ENCODE data around the gene STEAP4.
"Not testable (repeated sequence)": the region's sequence is repeated elsewhere in the genome, so short reads cannot be mapped to it uniquely, and the experiment has no call there.

The STEAP4 gene

GRCh38 chr7:88312061-88312663 lies 5.5 kb upstream of the STEAP4 start:
- no peak for DNase-seq (ENCODE audit: low read depth)

GRCh38 chr7:88311675-88312036 lies 5.0 kb upstream of the STEAP4 start:
- no peak for DNase-seq (ENCODE audit: low read depth)

- no peak for DNase-seq (ENCODE audit: low read depth)
These were observed 4.4 kb upstream of the STEAP4 start for GRCh38 chr7:88310956-88311674.

GRCh38 chr7:88309819-88310218 lies 3.1 kb upstream of the STEAP4 start:
- no peak for DNase-seq (ENCODE audit: low read depth)

GRCh38 chr7:88307823-88308222 lies 1.1 kb upstream of the STEAP4 start:
- DNase-seq (ENCODE audit: low read depth) = no peak

GRCh38 chr7:88307412-88307811 lies 718 bp upstream of the STEAP4 start:
- no peak for DNase-seq (ENCODE audit: low read depth)

GRCh38 chr7:88305044-88305443 lies 1.6 kb downstream of the STEAP4 start:
- DNase-seq (ENCODE audit: low read depth) = no peak

GRCh38 chr7:88302486-88302885 lies 4.2 kb downstream of the STEAP4 start:
- DNase-seq (ENCODE audit: low read depth) = no peak

- no peak for DNase-seq (ENCODE audit: low read depth)
These were observed 4.8 kb downstream of the STEAP4 start for GRCh38 chr7:88301924-88302323.

- DNase-seq (ENCODE audit: low read depth) = no peak
These were observed 6.2 kb downstream of the STEAP4 start for GRCh38 chr7:88300401-88300945.

- DNase-seq (ENCODE audit: low read depth) = no peak
These were observed 7.6 kb downstream of the STEAP4 start for GRCh38 chr7:88299126-88299525.

- DNase-seq (ENCODE audit: low read depth) = no peak
These were observed 12.8 kb downstream of the STEAP4 start for GRCh38 chr7:88293866-88294265.

GRCh38 chr7:88291398-88292173 lies 15.1 kb downstream of the STEAP4 start:
- DNase-seq (ENCODE audit: low read depth) = no peak

GRCh38 chr7:88290491-88290890 lies 16.2 kb downstream of the STEAP4 start:
- DNase-seq (ENCODE audit: low read depth) = no peak

GRCh38 chr7:88289564-88290025 lies 17.1 kb downstream of the STEAP4 start:
- no peak for DNase-seq (ENCODE audit: low read depth)

- no peak for DNase-seq (ENCODE audit: low read depth)
These were observed 24.9 kb downstream of the STEAP4 start for GRCh38 chr7:88281749-88282148.

- DNase-seq (ENCODE audit: low read depth) = no peak
These were observed 25.9 kb downstream of the STEAP4 start for GRCh38 chr7:88280801-88281200.

- no peak for DNase-seq (ENCODE audit: low read depth)
These were observed 27.4 kb downstream of the STEAP4 start for GRCh38 chr7:88279323-88279722.

- no peak for DNase-seq (ENCODE audit: low read depth)
These were observed 27.8 kb downstream of the STEAP4 start for GRCh38 chr7:88278881-88279280.

- no peak for DNase-seq (ENCODE audit: low read depth)
These were observed 30.0 kb downstream of the STEAP4 start for GRCh38 chr7:88276605-88277153.

- not testable (repeated sequence) for DNase-seq (ENCODE audit: low read depth)
These were observed 31.8 kb downstream of the STEAP4 start for GRCh38 chr7:88274856-88275255.

GRCh38 chr7:88269586-88269985 lies 37.1 kb downstream of the STEAP4 start:
- DNase-seq (ENCODE audit: low read depth) = no peak

- DNase-seq (ENCODE audit: low read depth) = no peak
These were observed 37.8 kb downstream of the STEAP4 start for GRCh38 chr7:88268858-88269257.

All from activated T-cell treated with anti-CD3 and anti-CD28 coated beads for 1 hour (primary cell).